ENCODE data around the gene STT3A. TPM values are rescaled to one million over a fixed set of nuclear protein-coding genes. Genes with fewer than 3 reads are reported as not detected.

STT3A gene
- total RNA-seq, 1 experiment from 2014 or later = 156 TPM

GRCh38 chr11:125591649-125592304, 875 bp upstream of the STT3A start:
- Histone ChIP-seq H3K9ac (ENCODE audit: low read length) (peak overlapping the region; percentile 95), H3K36me3 (ENCODE audit: control insufficient read depth in 1 of 2, insufficient read depth in 2 of 2, low read length in 2 of 2) (peaks cover 0 to 5% of the 10 kb centered on the region in 2 experiments; a peak in 3 of 4 replicates), H3K79me2 (ENCODE audit: insufficient read depth, low read length) (peaks cover 49% of the 10 kb centered on the region), H3K27ac (ENCODE audit: low read depth, low read length) (peak overlapping the region; percentile 68), H3K9me2 (ENCODE audit: insufficient read depth) (no peaks in the 10 kb centered on the region), H3K9me3 (ENCODE audit: control insufficient read depth in 1 of 2, insufficient read depth in 1 of 2, low read depth in 1 of 2, low read length in 2 of 2) (no peaks in the 10 kb centered on the region), H3K4me1 (ENCODE audit: control insufficient read depth in 1 of 2, insufficient read depth in 2 of 2, low read length in 2 of 2) (peaks cover 6 to 30% of the 10 kb centered on the region in 2 experiments; a peak in 3 of 4 replicates), H2AFZ (ENCODE audit: low read depth, low read length, poor library complexity, severe bottlenecking) (no peak overlapping the region), H3K4me3 (replicated peaks in 1 of 2; ENCODE audit: low read depth in 1 of 2, low read length in 2 of 2) (peak overlapping the region; percentile 88 to 91), H3K4me2 (ENCODE audit: low read length) (peak overlapping the region; percentile 93), H3K27me3 (ENCODE audit: insufficient read depth, low read length) (no peaks in the 10 kb centered on the region), H4K20me1 (ENCODE audit: insufficient read depth) (no peaks in the 10 kb centered on the region)
- BruUV-seq (replicated peaks) = TSS peak; percentile 94
- DNase-seq (ENCODE audit: low read depth, low spot score) = no peak
- ChIA-PET POLR2A (interaction anchor here (0.6 to 1.0 kb wide), 3 partner anchors 9 to 41 kb away, joined by 3 to 6 read pairs (median 3); partner anchors contain the start of gene CHEK1), CTCF (no interaction called here), RAD21 (ENCODE audit: low non-redundant PET in 1 of 2, low total read pairs in 2 of 2, uncharacterized antibody in 2 of 2, unreplicated experiment in 2 of 2) (no interaction called here)
- intact Hi-C loops (cut with micrococcal nuclease) = loop anchor here (2.0 kb wide), 2 partner anchors 23 to 33 kb away; partner anchors contain the start of genes CHEK1 and EI24
- no peak for TF ChIP-seq ZBTB33 (IDR thresholded peaks at IDR 0.05; ENCODE audit: extremely low read depth, insufficient replicate concordance, low read length)
- TF ChIP-seq POLR2A (IDR thresholded peaks at IDR 0.05; ENCODE audit: borderline replicate concordance, extremely low read depth, insufficient read depth, insufficient read length) = no peak
- TF ChIP-seq MAX (IDR thresholded peaks at IDR 0.05) = no peak
- no peak for TF ChIP-seq FOSL1 (IDR thresholded peaks at IDR 0.05; ENCODE audit: low read depth)
- TF ChIP-seq SRF (IDR thresholded peaks at IDR 0.05; ENCODE audit: low read depth) = no peak
- no peak for TF ChIP-seq ZNF274 (IDR thresholded peaks at IDR 0.05; ENCODE audit: low read depth, low read length)
- TF ChIP-seq SIN3A (IDR thresholded peaks at IDR 0.05; ENCODE audit: low read depth) = no peak
- TF ChIP-seq ELF1 (IDR thresholded peaks at IDR 0.05; ENCODE audit: borderline replicate concordance, low read depth) = no peak
- TF ChIP-seq TCF7L2 (IDR thresholded peaks at IDR 0.05; ENCODE audit: borderline replicate concordance, extremely low read depth, insufficient read depth, insufficient read length) = no peak
- TF ChIP-seq CEBPB (IDR thresholded peaks at IDR 0.05; ENCODE audit: low read depth) = no peak
- ATAC-seq = peak; percentile 24
